Measurements from ENCODE around the gene MESP1.

MESP1 gene

GRCh38 chr15:89770041-89770440, 19.0 kb upstream of the MESP1 start:
- H3K9ac ChIP-seq (ENCODE audit: low read length), result no peak overlapping the region
- no peaks in the 10 kb centered on the region for H3K36me3 ChIP-seq (replicated peaks; ENCODE audit: insufficient read depth, low read length)
- H3K79me2 ChIP-seq (ENCODE audit: low read length), result no peaks in the 10 kb centered on the region
- H3K27ac ChIP-seq (ENCODE audit: low read length), result no peak overlapping the region
- no peaks in the 10 kb centered on the region for H4K20me1 ChIP-seq (ENCODE audit: insufficient read depth, low read length)
- no peaks in the 10 kb centered on the region for H3K27me3 ChIP-seq (replicated peaks; ENCODE audit: insufficient read depth, low read length)
- H3K9me3 ChIP-seq (replicated peaks; ENCODE audit: insufficient read depth, low read length), result no peaks in the 10 kb centered on the region
- H2AFZ ChIP-seq (ENCODE audit: low read length), result no peak overlapping the region
- no peak overlapping the region for H3K4me2 ChIP-seq (ENCODE audit: low read depth, low read length)
- no peak overlapping the region for H3K4me3 ChIP-seq (ENCODE audit: low read length)
- H3K9me2 ChIP-seq (replicated peaks; ENCODE audit: insufficient read depth, low read length), result no peaks in the 10 kb centered on the region
- H3F3A ChIP-seq (ENCODE audit: insufficient read depth, low read length), result no peaks in the 10 kb centered on the region
- DNase-seq, result no peak
- no peaks in the 10 kb centered on the region for H3K4me1 ChIP-seq (ENCODE audit: low read length)
- TF ChIP-seq CTCF (IDR thresholded peaks at IDR 0.05; ENCODE audit: low read length), result no peak
- TF ChIP-seq EZH2phosphoT487 (IDR thresholded peaks at IDR 0.05; ENCODE audit: low read length), result no peak
- TF ChIP-seq EZH2 (optimal IDR thresholded peaks at IDR 0.05; ENCODE audit: low read depth, low read length), result no peak

- Histone ChIP-seq H3K9me2 (replicated peaks; ENCODE audit: insufficient read depth, low read length) (no peaks in the 10 kb centered on the region), H3K4me1 (ENCODE audit: low read length) (no peaks in the 10 kb centered on the region), H4K20me1 (ENCODE audit: insufficient read depth, low read length) (no peaks in the 10 kb centered on the region), H2AFZ (ENCODE audit: low read length) (no peak overlapping the region), H3F3A (ENCODE audit: insufficient read depth, low read length) (no peaks in the 10 kb centered on the region), H3K27me3 (replicated peaks; ENCODE audit: insufficient read depth, low read length) (no peaks in the 10 kb centered on the region), H3K4me2 (ENCODE audit: low read depth, low read length) (no peak overlapping the region), H3K4me3 (ENCODE audit: low read length) (no peak overlapping the region), H3K27ac (ENCODE audit: low read length) (no peak overlapping the region), H3K9ac (ENCODE audit: low read length) (no peak overlapping the region), H3K36me3 (replicated peaks; ENCODE audit: insufficient read depth, low read length) (no peaks in the 10 kb centered on the region), H3K79me2 (ENCODE audit: low read length) (no peaks in the 10 kb centered on the region), H3K9me3 (replicated peaks; ENCODE audit: insufficient read depth, low read length) (no peaks in the 10 kb centered on the region)
- DNase-seq, result no peak
- TF ChIP-seq EZH2phosphoT487 (IDR thresholded peaks at IDR 0.05; ENCODE audit: low read length) (no peak), EZH2 (optimal IDR thresholded peaks at IDR 0.05; ENCODE audit: low read depth, low read length) (no peak), CTCF (IDR thresholded peaks at IDR 0.05; ENCODE audit: low read length) (no peak)
Observed at GRCh38 chr15:89769366-89769765, 18.3 kb upstream of the MESP1 start.

GRCh38 chr15:89768071-89768500, 17.0 kb upstream of the MESP1 start:
- Histone ChIP-seq H3K4me1 (ENCODE audit: low read length) (0 out of 2 replicates have a peak, but pooled peaks cover 2% of the 10 kb centered on the region), H4K20me1 (ENCODE audit: insufficient read depth, low read length) (no peaks in the 10 kb centered on the region), H3F3A (ENCODE audit: insufficient read depth, low read length) (no peaks in the 10 kb centered on the region), H3K4me3 (ENCODE audit: low read length) (no peak overlapping the region), H3K27ac (ENCODE audit: low read length) (no peak overlapping the region), H3K4me2 (ENCODE audit: low read depth, low read length) (no peak overlapping the region), H3K9ac (ENCODE audit: low read length) (no peak overlapping the region), H3K9me2 (replicated peaks; ENCODE audit: insufficient read depth, low read length) (no peaks in the 10 kb centered on the region), H3K27me3 (replicated peaks; ENCODE audit: insufficient read depth, low read length) (no peaks in the 10 kb centered on the region), H3K79me2 (ENCODE audit: low read length) (no peaks in the 10 kb centered on the region), H3K36me3 (replicated peaks; ENCODE audit: insufficient read depth, low read length) (no peaks in the 10 kb centered on the region), H2AFZ (ENCODE audit: low read length) (no peak overlapping the region), H3K9me3 (replicated peaks; ENCODE audit: insufficient read depth, low read length) (no peaks in the 10 kb centered on the region)
- DNase-seq, result no peak
- TF ChIP-seq CTCF (IDR thresholded peaks at IDR 0.05; ENCODE audit: low read length) (no peak), EZH2phosphoT487 (IDR thresholded peaks at IDR 0.05; ENCODE audit: low read length) (no peak), EZH2 (optimal IDR thresholded peaks at IDR 0.05; ENCODE audit: low read depth, low read length) (no peak)
